HG02798 (cell line): Measurements from ENCODE around the gene ARFGAP3.

ENCODE experiments used
- ATAC-seq: cut with Tn5 transposase; IDR thresholded peaks from one replicate; pipeline ENCODE4 v1.9.1; 2021; ENCODE audit warnings: mild to moderate bottlenecking; ENCODE audit not compliant: unreplicated experiment, poor library complexity

Gene ARFGAP3

DNA sequence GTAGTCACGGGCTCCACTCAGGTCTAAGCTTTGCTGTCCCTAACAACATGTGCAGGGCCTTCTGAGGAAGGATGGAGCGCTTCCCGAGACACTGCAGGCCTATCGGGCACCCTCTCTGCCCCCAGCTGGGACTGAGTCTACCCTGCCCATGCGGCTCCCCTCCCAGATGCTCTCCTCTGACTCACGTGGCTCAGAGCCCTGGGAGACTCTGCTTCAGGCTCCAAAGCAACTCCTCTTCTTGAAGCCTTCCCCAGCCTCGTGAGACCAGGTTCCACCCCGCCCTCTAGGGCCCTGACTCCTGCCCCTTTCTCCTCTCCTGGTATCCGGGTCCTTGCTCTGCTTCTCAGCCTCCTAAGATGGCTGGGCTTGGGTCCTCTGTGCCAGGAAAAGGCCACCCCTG, 28.4 kb upstream of the ARFGAP3 start:
- no peak for ATAC-seq

DNA sequence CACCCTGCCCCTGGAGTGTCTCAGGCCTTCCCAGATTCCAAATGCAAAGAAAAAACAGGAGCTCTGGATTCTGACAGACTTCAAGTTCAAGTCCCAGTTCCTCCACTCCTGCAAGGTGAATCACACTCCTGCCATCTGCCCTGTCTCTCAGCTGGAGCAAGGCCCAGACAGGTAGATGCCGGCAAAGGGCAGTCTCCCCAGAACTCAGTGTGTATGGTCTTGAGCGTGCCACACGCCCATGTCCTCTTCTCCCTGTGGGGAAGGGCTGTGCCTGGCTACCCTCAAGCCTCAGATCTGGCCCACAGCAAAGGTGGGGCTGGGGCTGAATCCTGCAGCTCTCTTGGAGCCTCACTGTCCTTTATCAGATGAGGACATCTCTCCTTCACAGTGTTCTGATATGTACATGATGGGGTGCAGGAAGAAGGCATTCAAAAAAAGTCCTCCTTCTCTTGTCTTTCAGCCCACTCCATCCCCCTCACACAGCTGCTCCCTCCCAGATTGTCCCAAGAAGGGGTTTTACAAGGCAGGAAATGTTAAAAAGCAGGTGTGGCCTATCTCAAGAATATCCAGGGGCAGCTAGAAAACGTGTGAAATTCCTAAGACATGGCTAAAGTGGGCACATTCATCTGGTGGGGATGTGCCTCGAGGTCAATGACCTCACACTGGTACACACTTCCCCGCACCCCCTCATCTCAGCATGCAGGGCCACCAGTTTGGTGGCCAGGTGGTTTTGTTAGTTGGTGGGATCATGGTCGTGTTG, 27.7 kb upstream of the ARFGAP3 start:
- no peak for ATAC-seq

DNA sequence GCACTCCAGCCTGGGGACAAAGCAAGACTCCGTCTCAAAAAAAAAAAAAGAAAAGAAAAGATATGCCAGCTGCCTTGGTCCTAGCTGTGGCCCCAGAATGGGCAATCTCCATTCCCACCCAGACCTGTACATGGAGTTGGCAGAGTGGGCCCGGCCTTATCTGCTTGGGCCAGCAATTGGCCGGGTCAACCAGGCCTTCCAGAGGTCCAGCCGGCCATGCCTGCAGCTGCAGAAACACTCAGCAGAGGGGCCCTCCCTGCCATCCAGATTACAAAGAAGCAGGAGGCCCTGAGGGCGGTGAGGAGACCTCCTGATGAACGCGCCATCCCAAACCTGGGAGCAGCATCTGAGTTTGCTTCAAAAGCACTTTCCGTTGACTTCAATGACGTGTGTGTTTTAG, 26.9 kb upstream of the ARFGAP3 start:
- ATAC-seq, result no peak

- no peak for ATAC-seq
Measured at GRCh38 chr22:42883121-42883520, 26.0 kb upstream of the ARFGAP3 start.

- no peak for ATAC-seq
Measured at GRCh38 chr22:42881982-42882656, 25.0 kb upstream of the ARFGAP3 start.

- ATAC-seq, result no peak
Measured at GRCh38 chr22:42881298-42881697, 24.2 kb upstream of the ARFGAP3 start.

GRCh38 chr22:42880815-42881214, 23.7 kb upstream of the ARFGAP3 start:
- no peak for ATAC-seq

DNA sequence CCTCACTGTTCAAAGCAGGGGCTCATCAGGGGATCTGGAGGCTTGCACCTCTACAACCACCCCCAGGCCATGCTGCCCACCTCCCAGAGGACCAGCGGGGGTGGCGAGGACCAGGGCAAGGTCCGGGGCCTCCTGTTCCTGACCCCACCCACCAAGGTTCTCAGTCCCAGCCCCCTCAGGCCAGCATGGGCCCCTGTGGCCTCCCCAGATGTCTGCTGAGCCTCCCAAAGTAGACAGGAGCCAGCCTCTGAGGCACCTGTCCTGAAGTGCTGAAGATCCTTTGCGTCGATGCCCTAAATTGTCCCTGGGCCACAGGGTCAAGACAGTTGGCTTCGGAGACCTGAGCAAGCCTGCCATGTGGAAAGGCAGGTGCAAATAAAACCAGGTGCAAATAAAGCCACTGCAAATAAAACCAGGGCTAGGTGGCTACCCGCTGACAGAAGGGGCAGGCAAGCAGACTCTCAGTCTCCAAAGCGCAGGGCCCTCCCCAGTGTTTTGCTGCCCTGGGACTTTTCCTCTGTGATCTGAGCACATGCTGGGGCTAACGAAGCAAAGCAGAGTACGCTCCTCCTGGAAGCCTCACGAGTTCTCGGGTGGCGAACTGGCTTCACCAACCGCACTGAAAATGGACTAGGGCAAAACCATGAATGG, 22.4 kb upstream of the ARFGAP3 start:
- ATAC-seq, result no peak

GRCh38 chr22:42878561-42879305, 21.7 kb upstream of the ARFGAP3 start:
- ATAC-seq, result no peak

- no peak for ATAC-seq
Measured at GRCh38 chr22:42877597-42878340, 20.7 kb upstream of the ARFGAP3 start.

DNA sequence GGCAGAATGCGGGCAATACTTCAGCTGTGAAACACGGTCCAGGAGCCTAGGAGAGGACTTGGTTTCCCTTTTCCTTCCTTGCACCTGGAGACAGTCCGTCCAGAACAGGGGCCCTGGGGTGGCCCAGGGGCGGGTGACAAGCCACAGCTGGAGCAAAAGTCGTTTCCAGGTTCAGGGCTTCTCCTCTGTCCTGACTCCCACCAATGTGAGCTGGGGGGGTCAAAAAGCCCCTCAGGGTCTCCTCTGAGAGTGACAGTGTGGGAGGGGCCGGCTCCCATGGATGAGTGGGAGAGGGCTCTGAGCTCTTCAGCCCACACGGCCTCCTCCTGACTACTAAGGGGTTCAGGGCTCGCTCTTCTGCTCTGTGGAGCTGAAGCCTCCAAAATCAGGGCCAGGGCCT, 20.1 kb upstream of the ARFGAP3 start:
- ATAC-seq, result no peak

GRCh38 chr22:42876041-42876440, 19.0 kb upstream of the ARFGAP3 start:
- ATAC-seq, result no peak

DNA sequence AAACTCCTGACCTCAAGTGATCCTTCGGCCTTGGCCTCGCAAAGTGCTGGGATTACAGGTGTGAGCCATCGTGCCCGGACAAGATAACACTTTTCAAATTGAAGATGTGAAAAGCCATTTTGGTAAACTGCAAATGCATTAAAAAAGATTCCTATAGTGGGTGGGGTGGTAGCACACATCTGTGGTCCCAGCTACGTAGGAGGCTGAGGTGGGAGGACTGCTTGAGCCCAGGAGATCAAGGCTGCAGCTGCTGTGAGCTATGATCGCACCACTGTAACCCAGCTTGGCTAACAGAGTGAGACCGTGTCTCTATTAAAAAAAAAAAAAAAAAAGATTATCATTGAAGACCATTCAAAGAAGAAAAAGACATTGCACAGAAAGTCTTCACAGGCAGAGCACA, 16.9 kb upstream of the ARFGAP3 start:
- ATAC-seq, result no peak

DNA sequence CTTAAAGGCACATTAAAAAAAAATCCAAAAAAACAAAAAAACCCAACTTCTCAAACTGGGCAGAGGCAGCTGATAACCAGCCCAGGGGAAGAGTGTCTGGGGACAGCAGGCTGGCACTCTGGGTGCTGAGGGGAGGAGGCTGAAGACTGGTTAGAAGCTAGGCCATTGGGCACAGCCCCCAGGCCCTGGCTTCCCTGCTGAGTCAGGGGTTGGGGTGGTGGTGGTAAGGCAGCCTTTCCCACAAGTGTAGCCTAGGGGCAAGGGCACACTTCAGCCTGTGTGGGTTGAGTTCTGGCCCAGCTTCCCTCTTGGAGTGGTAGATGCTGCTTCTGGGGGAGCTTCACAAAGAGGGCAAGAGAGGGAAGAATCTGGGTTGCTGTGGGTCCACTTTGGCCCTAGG, 16.3 kb upstream of the ARFGAP3 start:
- no peak for ATAC-seq

GRCh38 chr22:42872821-42873220, 15.7 kb upstream of the ARFGAP3 start:
- no peak for ATAC-seq

- no peak for ATAC-seq
Measured at GRCh38 chr22:42871146-42872050, 14.3 kb upstream of the ARFGAP3 start.

DNA sequence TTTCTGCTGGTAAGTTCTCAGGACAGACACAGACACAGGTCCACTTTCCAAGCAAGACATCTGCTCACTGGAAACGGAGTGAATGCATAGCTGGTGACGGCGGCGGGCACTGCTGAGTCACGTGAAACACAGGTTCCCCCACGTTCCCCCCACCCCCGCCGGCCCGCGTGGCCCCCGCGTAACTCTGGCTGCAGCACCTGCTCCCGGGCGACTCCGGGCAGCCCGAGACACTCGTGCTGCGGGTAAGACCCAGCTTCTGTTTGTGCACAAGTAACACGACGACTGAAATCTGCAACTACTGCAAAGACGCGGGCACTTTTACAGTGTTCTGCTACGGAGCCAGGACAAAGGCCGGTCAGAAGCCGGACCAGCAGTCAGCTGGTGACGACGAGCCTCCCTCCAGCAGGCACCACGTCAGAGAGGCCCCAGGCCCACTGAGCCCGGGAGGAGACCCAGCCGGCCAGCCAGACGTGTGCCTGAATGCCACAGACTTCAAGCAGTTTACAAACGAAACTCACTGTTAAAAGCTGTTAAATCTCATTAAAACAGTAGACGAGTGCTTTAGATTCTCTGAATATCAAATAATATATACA, 12.9 kb upstream of the ARFGAP3 start:
- ATAC-seq, result no peak

- ATAC-seq, result no peak
Measured at GRCh38 chr22:42869463-42869862, 12.4 kb upstream of the ARFGAP3 start.

DNA sequence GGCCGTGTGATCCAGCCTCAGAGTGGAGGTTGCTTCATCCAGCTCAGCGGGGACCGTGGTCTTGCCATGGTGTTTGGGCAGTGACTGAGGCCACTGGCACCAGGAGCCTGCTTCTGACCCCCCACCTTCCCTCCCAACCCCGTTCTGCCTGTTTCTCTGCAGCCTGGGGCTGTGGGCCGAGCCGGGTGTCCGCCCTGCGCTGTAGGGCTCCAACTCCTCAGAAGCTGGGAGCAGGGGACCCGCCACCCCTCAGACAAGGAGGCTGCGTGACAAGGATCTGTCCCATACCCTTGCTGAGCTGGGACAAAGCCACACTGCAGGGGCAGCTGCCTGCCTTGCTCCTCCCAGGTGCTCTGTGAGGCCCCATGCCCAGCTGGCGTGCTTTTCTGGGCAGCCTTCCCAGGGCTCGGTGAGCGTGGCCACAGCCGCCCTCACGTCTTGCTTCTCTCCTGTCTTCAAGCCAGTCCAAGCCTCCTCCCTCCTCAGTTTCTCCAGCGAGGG, 11.7 kb upstream of the ARFGAP3 start:
- ATAC-seq, result no peak
